Neural progenitor cell (in vitro differentiated cells): Measurements from ENCODE around the gene TKFC. TPM values are rescaled to one million over a fixed set of nuclear protein-coding genes. Genes with fewer than 3 reads are reported as not detected.

ENCODE experiments used
- DNase-seq: peaks from one replicate; pipeline ENCODE4 v3.0.0-alpha.2; 2016; ENCODE audit warnings: low spot score
- H2AFZ ChIP-seq: fragments of 200-600 bp; sonication (generic); replicated peaks from 2 replicates; pipeline ENCODE4 v1.6.1; 2016; ENCODE audit warnings: antibody characterized with exemption
- H3F3A ChIP-seq: fragments of 200-600 bp; sonication (generic); 2 replicates; pipeline ENCODE4 v1.6.1; 2016; ENCODE audit warnings: antibody characterized with exemption, low read depth
- H3K27ac ChIP-seq: fragments of 200-600 bp; sonication (generic); 2 replicates; pipeline ENCODE4 v1.5.1; 2016; ENCODE audit warnings: mild to moderate bottlenecking
- H3K27me3 ChIP-seq: fragments of 200-600 bp; sonication (generic); 2 replicates; pipeline ENCODE4 v1.6.1; 2016; ENCODE audit warnings: mild to moderate bottlenecking, moderate library complexity
- H3K36me3 ChIP-seq: fragments of 200-600 bp; sonication (generic); 2 replicates; pipeline ENCODE4 v1.5.1; 2016
- H3K4me1 ChIP-seq: fragments of 200-600 bp; sonication (generic); 2 replicates; pipeline ENCODE4 v1.6.1; 2016; ENCODE audit warnings: mixed run types
- H3K4me2 ChIP-seq: fragments of 200-600 bp; sonication (generic); 2 replicates; pipeline ENCODE4 v1.6.1; 2016
- H3K4me3 ChIP-seq: fragments of 200-600 bp; sonication (generic); 2 replicates; pipeline ENCODE4 v1.5.1; 2016
- H3K79me2 ChIP-seq: fragments of 200-600 bp; sonication (generic); 2 replicates; pipeline ENCODE4 v1.6.1; 2016; ENCODE audit warnings: low read depth
- H3K9ac ChIP-seq: fragments of 200-600 bp; sonication (generic); 2 replicates; pipeline ENCODE4 v1.6.1; 2016
- H3K9me3 ChIP-seq: fragments of 200-600 bp; sonication (generic); 2 replicates; pipeline ENCODE4 v1.5.1; 2016; ENCODE audit warnings: low read depth
- H4K20me1 ChIP-seq: fragments of 200-600 bp; sonication (generic); 2 replicates; pipeline ENCODE4 v1.6.1; 2016; ENCODE audit warnings: low read depth
- H3K27ac Mint-ChIP-seq: 3 replicates; pipeline ENCODE4 v1.8.0; 2021; ENCODE audit warnings: mixed read lengths
- H3K27me3 Mint-ChIP-seq: 2 replicates; pipeline ENCODE4 v1.8.0; 2022; ENCODE audit warnings: low read depth, mild to moderate bottlenecking, inconsistent platforms, moderate library complexity, mixed read lengths; ENCODE audit not compliant: insufficient read depth
- H3K36me3 Mint-ChIP-seq: 3 replicates; pipeline ENCODE4 v1.8.0; 2021; ENCODE audit warnings: mixed read lengths
- H3K4me1 Mint-ChIP-seq: 3 replicates; pipeline ENCODE4 v1.8.0; 2021; ENCODE audit warnings: mixed read lengths
- H3K4me3 Mint-ChIP-seq: 3 replicates; pipeline ENCODE4 v1.8.0; 2021; ENCODE audit warnings: mild to moderate bottlenecking, moderate library complexity, mixed read lengths
- H3K9me3 Mint-ChIP-seq: 3 replicates; pipeline ENCODE4 v1.8.0; 2020; ENCODE audit warnings: mixed read lengths
- EZH2 ChIP-seq: fragments of 200-600 bp; sonication (generic); IDR thresholded peaks from 2 replicates; pipeline ENCODE4 v1.6.1; 2017; ENCODE audit warnings: antibody characterized with exemption, mild to moderate bottlenecking, moderate library complexity
- EZH2phosphoT487 ChIP-seq: fragments of 200-600 bp; sonication (generic); IDR thresholded peaks from 2 replicates; pipeline ENCODE4 v1.6.1; 2017; ENCODE audit warnings: antibody characterized with exemption
- total RNA-seq: library from RNA; depleted of rRNA; stranded (reverse); fragments of >200 nt; gene quantifications from 2 replicates; pipeline ENCODE4 v1.2.3, GENCODE V29; 2015; ENCODE audit warnings: low replicate concordance
- TF ChIP-seq, protein P1 (sequence below): fragments of 200-600 bp; sonication (generic); IDR thresholded peaks from 2 replicates; pipeline ENCODE4 v1.5.1; 2017; ENCODE audit warnings: antibody characterized with exemption, mild to moderate bottlenecking

The TKFC gene
- total RNA-seq, 1 donor from 2014 or later: 27.3 TPM

DNA sequence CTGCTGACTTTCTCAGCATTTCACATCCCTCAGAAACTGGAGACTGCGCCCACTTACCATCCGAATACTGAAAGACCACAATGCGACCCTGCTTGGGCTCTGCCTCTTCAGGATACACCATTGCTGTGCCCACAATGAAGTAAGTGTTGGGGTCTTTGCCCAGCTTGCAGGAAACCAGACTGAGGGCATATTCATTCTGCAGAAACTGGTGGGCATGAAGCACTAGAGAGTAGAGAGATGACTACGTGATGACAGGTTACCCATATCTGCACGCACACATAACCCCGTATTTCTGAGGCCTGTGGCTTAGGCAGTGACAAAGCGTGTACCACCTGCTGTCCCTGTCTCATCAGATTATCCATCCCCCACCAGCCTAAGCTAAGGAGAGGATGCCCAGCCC lies 23.3 kb upstream of the TKFC start:
- TF ChIP-seq, protein P1, sequence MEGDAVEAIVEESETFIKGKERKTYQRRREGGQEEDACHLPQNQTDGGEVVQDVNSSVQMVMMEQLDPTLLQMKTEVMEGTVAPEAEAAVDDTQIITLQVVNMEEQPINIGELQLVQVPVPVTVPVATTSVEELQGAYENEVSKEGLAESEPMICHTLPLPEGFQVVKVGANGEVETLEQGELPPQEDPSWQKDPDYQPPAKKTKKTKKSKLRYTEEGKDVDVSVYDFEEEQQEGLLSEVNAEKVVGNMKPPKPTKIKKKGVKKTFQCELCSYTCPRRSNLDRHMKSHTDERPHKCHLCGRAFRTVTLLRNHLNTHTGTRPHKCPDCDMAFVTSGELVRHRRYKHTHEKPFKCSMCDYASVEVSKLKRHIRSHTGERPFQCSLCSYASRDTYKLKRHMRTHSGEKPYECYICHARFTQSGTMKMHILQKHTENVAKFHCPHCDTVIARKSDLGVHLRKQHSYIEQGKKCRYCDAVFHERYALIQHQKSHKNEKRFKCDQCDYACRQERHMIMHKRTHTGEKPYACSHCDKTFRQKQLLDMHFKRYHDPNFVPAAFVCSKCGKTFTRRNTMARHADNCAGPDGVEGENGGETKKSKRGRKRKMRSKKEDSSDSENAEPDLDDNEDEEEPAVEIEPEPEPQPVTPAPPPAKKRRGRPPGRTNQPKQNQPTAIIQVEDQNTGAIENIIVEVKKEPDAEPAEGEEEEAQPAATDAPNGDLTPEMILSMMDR: no peak
- TF ChIP-seq EZH2 (no peak), EZH2phosphoT487 (no peak)
- H3K4me3 Mint-ChIP-seq: no peak overlapping the region
- Histone ChIP-seq H3K4me1 (no peaks in the 10 kb centered on the region), H3K9me3 (no peaks in the 10 kb centered on the region), H3K4me3 (no peak overlapping the region), H3K27ac (no peak overlapping the region), H4K20me1 (peaks cover 22% of the 10 kb centered on the region), H3K79me2 (no peaks in the 10 kb centered on the region), H2AFZ (no peak overlapping the region), H3K27me3 (no peaks in the 10 kb centered on the region), H3F3A (no peaks in the 10 kb centered on the region), H3K9ac (no peak overlapping the region), H3K36me3 (peaks cover 7% of the 10 kb centered on the region), H3K4me2 (no peak overlapping the region)
- no peak overlapping the region for H3K27ac Mint-ChIP-seq
- H3K27me3 Mint-ChIP-seq: no peaks in the 10 kb centered on the region
- H3K36me3 Mint-ChIP-seq: peaks cover 24% of the 10 kb centered on the region
- no peak for DNase-seq
- H3K4me1 Mint-ChIP-seq: no peaks in the 10 kb centered on the region
- H3K9me3 Mint-ChIP-seq: no peaks in the 10 kb centered on the region

DNA sequence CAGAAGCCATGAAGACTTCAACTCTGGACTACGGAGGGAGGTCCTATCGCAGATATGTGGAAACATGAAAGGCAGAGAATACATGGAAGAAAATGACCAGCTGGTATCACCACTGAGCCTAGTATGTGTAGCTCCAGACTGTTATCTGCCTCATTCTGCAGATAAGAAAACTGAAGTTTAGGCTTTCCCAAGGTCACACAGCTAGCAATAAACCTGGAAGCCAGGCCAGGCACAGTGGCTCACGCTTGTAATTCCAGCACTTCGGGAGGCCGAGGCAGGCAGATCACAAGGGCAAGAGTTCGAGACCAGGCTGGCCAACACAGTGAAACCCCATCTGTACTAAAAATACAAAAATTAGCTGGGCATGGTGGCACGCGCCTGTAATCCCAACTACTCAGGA lies 22.3 kb upstream of the TKFC start:
- H3K36me3 ChIP-seq: peaks cover 12% of the 10 kb centered on the region
- Mint-ChIP-seq H3K4me1 (no peaks in the 10 kb centered on the region), H3K36me3 (peaks cover 23% of the 10 kb centered on the region), H3K9me3 (no peaks in the 10 kb centered on the region), H3K27ac (no peak overlapping the region), H3K4me3 (no peak overlapping the region), H3K27me3 (no peaks in the 10 kb centered on the region)
- no peak overlapping the region for H2AFZ ChIP-seq
- H3F3A ChIP-seq: no peaks in the 10 kb centered on the region
- H3K9ac ChIP-seq: no peak overlapping the region
- H3K4me3 ChIP-seq: no peak overlapping the region
- DNase-seq: no peak
- TF ChIP-seq EZH2phosphoT487: no peak
- TF ChIP-seq, protein P1: no peak
- no peak for TF ChIP-seq EZH2
- no peaks in the 10 kb centered on the region for H3K9me3 ChIP-seq
- no peaks in the 10 kb centered on the region for H3K4me1 ChIP-seq
- H3K4me2 ChIP-seq: no peak overlapping the region
- H3K27me3 ChIP-seq: no peaks in the 10 kb centered on the region
- no peak overlapping the region for H3K27ac ChIP-seq
- H3K79me2 ChIP-seq: no peaks in the 10 kb centered on the region
- peaks cover 16% of the 10 kb centered on the region for H4K20me1 ChIP-seq

DNA sequence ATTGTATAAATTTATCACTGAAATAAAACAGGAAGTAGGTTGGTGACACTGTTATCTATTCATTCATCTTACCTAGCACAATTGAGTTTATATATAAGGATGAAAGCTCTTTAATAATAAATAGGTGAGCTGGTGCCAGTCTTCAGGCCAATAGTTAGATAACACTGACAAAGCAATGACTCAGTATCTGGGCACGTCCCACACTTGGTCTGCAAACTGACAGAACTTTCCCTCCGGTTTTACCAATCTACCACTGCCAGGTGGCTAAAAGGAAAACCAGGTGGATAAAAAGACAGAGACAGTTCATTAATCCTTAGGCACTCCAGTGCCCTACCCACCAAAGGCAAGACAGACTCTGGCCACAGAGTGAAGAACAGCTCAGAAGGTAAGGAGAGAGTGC lies 17.8 kb upstream of the TKFC start:
- no peak overlapping the region for H3K27ac Mint-ChIP-seq
- Histone ChIP-seq H4K20me1 (no peaks in the 10 kb centered on the region), H2AFZ (no peak overlapping the region), H3K79me2 (no peaks in the 10 kb centered on the region), H3K4me3 (no peak overlapping the region), H3K27ac (no peak overlapping the region), H3K27me3 (no peaks in the 10 kb centered on the region), H3K9me3 (no peaks in the 10 kb centered on the region), H3K4me1 (no peaks in the 10 kb centered on the region), H3K4me2 (no peak overlapping the region), H3F3A (no peaks in the 10 kb centered on the region), H3K9ac (no peak overlapping the region), H3K36me3 (peaks cover 24% of the 10 kb centered on the region)
- H3K36me3 Mint-ChIP-seq: peaks cover 37% of the 10 kb centered on the region
- no peak for TF ChIP-seq EZH2phosphoT487
- no peak for TF ChIP-seq EZH2
- TF ChIP-seq, protein P1: no peak
- DNase-seq: no peak
- no peaks in the 10 kb centered on the region for H3K9me3 Mint-ChIP-seq
- no peak overlapping the region for H3K4me3 Mint-ChIP-seq
- no peaks in the 10 kb centered on the region for H3K27me3 Mint-ChIP-seq
- H3K4me1 Mint-ChIP-seq: no peaks in the 10 kb centered on the region
